KG1 (cell line): ENCODE results near the gene GRAMD2B.

Experiments used
- DNase-seq: peaks from one replicate; lab custom pipeline; 2025; lab: John Stamatoyannopoulos, UW

Gene GRAMD2B

GRCh38 chr5:126542441-126542840 lies 119.2 kb downstream of the GRAMD2B start:
- no peak for DNase-seq

DNA sequence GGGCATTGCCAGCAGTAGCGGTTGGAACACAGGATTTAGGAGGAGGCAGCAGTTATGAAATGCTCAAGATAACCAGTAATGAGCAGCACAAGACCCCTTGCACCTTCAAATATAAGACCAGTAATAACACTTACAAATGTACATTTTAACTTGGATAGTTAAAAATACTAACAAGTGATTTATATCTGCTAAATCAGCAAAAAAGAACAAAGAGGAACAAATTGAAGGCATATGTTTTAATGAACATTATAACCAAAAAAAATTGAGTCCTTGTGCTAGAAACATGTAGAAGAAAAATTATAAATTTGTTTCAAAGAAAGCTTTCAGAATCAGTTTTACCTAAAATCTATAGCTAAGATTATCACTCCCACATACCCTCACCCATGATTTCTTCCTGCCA lies 119.8 kb downstream of the GRAMD2B start:
- DNase-seq: no peak

DNA sequence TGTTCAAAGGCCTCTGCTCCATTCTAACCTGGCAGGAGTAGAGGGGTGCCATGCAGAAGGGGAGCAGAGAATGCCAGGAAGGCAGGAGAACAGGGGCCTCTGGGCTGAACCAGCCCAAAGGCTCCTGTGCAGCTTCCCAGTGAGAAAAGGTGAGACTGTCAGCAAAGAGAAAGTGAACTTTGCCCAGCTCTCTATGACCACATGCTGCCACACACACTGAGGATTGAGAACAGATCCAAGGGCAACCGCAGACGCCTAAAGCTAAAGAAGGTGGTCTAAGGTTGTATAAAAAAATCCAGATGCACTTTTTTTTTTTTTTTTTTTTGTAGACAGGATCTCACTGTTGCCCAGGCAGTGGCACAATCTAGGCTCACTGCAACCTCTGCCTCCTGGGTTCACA lies 120.5 kb downstream of the GRAMD2B start:
- no peak for DNase-seq
